Measurements from ENCODE around the gene ADAMTS17. TPM values are rescaled to one million over a fixed set of nuclear protein-coding genes. Genes with fewer than 3 reads are reported as not detected.

ADAMTS17 gene
- total RNA-seq, 1 donor = 0.81 TPM

GRCh38 chr15:100033140-100033857 lies 308.5 kb downstream of the ADAMTS17 start:
- TF ChIP-seq CTCF (IDR thresholded peaks at IDR 0.05; ENCODE audit: insufficient read depth, low read length) = no peak
- no peak overlapping the region for H3K4me3 ChIP-seq (ENCODE audit: low read depth, low read length)
- peak; percentile 54 for DNase-seq (ENCODE audit: low read depth)

GRCh38 chr15:100032358-100033085 lies 309.3 kb downstream of the ADAMTS17 start:
- no peak for TF ChIP-seq CTCF (IDR thresholded peaks at IDR 0.05; ENCODE audit: insufficient read depth, low read length)
- no peak overlapping the region for H3K4me3 ChIP-seq (ENCODE audit: low read depth, low read length)
- DNase-seq (ENCODE audit: low read depth) = peak; percentile 6

- TF ChIP-seq CTCF (IDR thresholded peaks at IDR 0.05; ENCODE audit: insufficient read depth, low read length) = no peak
- H3K4me3 ChIP-seq (ENCODE audit: low read depth, low read length) = no peak overlapping the region
- DNase-seq (ENCODE audit: low read depth) = no peak
Observed at GRCh38 chr15:100031665-100032357, 310.0 kb downstream of the ADAMTS17 start.

GRCh38 chr15:100030586-100031229 lies 311.1 kb downstream of the ADAMTS17 start:
- no peak overlapping the region for H3K4me3 ChIP-seq (ENCODE audit: low read depth, low read length)
- no peak for DNase-seq (ENCODE audit: low read depth)
- TF ChIP-seq CTCF (IDR thresholded peaks at IDR 0.05; ENCODE audit: insufficient read depth, low read length) = no peak

- DNase-seq (ENCODE audit: low read depth) = no peak
- no peak for TF ChIP-seq CTCF (IDR thresholded peaks at IDR 0.05; ENCODE audit: insufficient read depth, low read length)
- H3K4me3 ChIP-seq (ENCODE audit: low read depth, low read length) = no peak overlapping the region
Observed at GRCh38 chr15:100029868-100030479, 311.8 kb downstream of the ADAMTS17 start.

- TF ChIP-seq CTCF (IDR thresholded peaks at IDR 0.05; ENCODE audit: insufficient read depth, low read length) = no peak
- no peak overlapping the region for H3K4me3 ChIP-seq (ENCODE audit: low read depth, low read length)
- no peak for DNase-seq (ENCODE audit: low read depth)
Observed at GRCh38 chr15:100029045-100029444, 312.7 kb downstream of the ADAMTS17 start.
